SK-N-SH treated with all-trans-retinoic acid at 6 μM for 48 hours (cell line): Measurements from ENCODE around the gene HADHB.

ENCODE experiments used
- CSDC2 ChIP-seq: fragments of 250-450 bp; sonication (Bioruptor Pico); IDR thresholded peaks from 2 replicates; pipeline ENCODE4 v1.5.0; 2020; ENCODE audit warnings: mild to moderate bottlenecking, moderate library complexity
- CSRNP3 ChIP-seq: fragments of 250-450 bp; sonication (Bioruptor Pico); IDR thresholded peaks from 2 replicates; pipeline ENCODE4 v1.5.1; 2021; ENCODE audit warnings: mild to moderate bottlenecking, moderate library complexity
- GLIS3 ChIP-seq: fragments of 250-450 bp; sonication (Bioruptor Pico); IDR thresholded peaks from 2 replicates; pipeline ENCODE4 v1.5.0; 2020; ENCODE audit warnings: mild to moderate bottlenecking, moderate library complexity
- OSR1 ChIP-seq: fragments of 250-450 bp; sonication (Bioruptor Pico); IDR thresholded peaks from 2 replicates; pipeline ENCODE4 v1.8.0; 2022; ENCODE audit warnings: moderate library complexity, mild to moderate bottlenecking, inconsistent platforms
- POU6F1 ChIP-seq: fragments of 250-450 bp; sonication (Bioruptor Pico); IDR thresholded peaks from 2 replicates; pipeline ENCODE4 v1.8.0; 2021; ENCODE audit warnings: low read depth, mild to moderate bottlenecking, moderate library complexity, borderline replicate concordance
- RARB ChIP-seq: fragments of 250-450 bp; sonication (Bioruptor Pico); IDR thresholded peaks from 2 replicates; pipeline ENCODE4 v1.8.0; 2021; ENCODE audit warnings: mild to moderate bottlenecking, moderate library complexity
- SNAI2 ChIP-seq: fragments of 250-450 bp; sonication (Bioruptor Pico); IDR thresholded peaks from 2 replicates; pipeline ENCODE4 v1.5.0; 2020; ENCODE audit warnings: mild to moderate bottlenecking, moderate library complexity
- TCF4 ChIP-seq: fragments of 250-450 bp; sonication (Bioruptor Pico); IDR thresholded peaks from 2 replicates; pipeline ENCODE4 v1.8.0; 2021; ENCODE audit warnings: mild to moderate bottlenecking, moderate library complexity, borderline replicate concordance
- ZFP3 ChIP-seq: fragments of 250-450 bp; sonication (Bioruptor Pico); IDR thresholded peaks from 2 replicates; pipeline ENCODE4 v1.5.0; 2020; ENCODE audit warnings: mild to moderate bottlenecking, moderate library complexity
- ZNF70 ChIP-seq: fragments of 450-650 bp; formaldehyde crosslinking; IDR thresholded peaks from 2 replicates; pipeline ENCODE4 v1.5.0; 2020; ENCODE audit warnings: mild to moderate bottlenecking, moderate library complexity
- TF ChIP-seq, protein P1 (sequence below): fragments of 250-450 bp; sonication (Bioruptor Pico); IDR thresholded peaks from 2 replicates; pipeline ENCODE4 v1.5.1; 2020; ENCODE audit warnings: low read depth, mild to moderate bottlenecking, moderate library complexity

DNA sequence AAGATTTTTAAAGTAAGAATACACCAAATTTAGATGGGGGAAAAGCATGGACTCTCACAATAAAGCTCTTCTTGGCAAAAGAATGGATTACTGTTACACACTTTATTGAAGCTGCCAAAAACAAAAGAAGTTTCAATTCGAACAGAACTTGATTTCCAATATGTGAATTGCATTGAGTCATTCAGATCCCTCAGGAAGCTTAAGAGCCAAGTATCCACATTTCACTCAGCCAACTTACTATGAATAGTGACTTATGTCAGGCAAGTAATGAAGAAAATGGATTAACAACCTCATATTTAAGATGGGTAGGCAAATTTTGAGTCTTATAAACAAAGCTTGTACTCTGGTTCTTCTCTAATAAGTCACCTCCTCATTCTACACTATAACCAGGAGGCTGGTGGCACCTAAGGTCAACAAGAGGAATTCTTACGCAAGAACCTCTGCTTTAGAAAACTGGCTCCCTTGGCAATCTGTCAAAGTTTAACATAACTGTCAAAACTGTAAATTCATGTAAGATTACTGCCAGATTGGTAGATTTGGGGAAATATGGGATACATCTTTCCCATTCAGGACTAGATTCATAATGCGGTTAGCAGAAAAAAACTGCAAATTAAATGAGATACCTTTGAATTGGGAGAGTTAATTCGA lies 6.3 kb upstream of the HADHB start:
- TF ChIP-seq RARB (no peak), ZNF70 (CRISPR knock-in tag) (no peak), ZFP3 (CRISPR knock-in tag) (no peak), OSR1 (CRISPR knock-in tag) (no peak), TCF4 (no peak), CSRNP3 (CRISPR knock-in tag) (no peak), GLIS3 (CRISPR knock-in tag) (no peak), CSDC2 (CRISPR knock-in tag) (no peak), SNAI2 (no peak), POU6F1 (CRISPR knock-in tag) (no peak)
- TF ChIP-seq, protein P1, sequence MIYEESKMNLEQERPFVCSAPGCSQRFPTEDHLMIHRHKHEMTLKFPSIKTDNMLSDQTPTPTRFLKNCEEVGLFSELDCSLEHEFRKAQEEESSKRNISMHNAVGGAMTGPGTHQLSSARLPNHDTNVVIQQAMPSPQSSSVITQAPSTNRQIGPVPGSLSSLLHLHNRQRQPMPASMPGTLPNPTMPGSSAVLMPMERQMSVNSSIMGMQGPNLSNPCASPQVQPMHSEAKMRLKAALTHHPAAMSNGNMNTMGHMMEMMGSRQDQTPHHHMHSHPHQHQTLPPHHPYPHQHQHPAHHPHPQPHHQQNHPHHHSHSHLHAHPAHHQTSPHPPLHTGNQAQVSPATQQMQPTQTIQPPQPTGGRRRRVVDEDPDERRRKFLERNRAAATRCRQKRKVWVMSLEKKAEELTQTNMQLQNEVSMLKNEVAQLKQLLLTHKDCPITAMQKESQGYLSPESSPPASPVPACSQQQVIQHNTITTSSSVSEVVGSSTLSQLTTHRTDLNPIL (CRISPR knock-in tag), result no peak
